A549 (cell line): ENCODE results near the gene SIPA1.

ENCODE experiments used
- CHD4 ChIP-seq: fragments of 200-600 bp; sonication (generic); IDR thresholded peaks from 2 replicates; pipeline ENCODE4 v1.6.1; 2016; ENCODE audit warnings: antibody characterized with exemption, mild to moderate bottlenecking, borderline replicate concordance
- FOSL2 ChIP-seq, 2 experiments: fragments of 450-650 bp in 1 of 2; fragments of >200 bp in 1 of 2; sonication (Bioruptor Twin) in 1 of 2; formaldehyde crosslinking; IDR thresholded peaks; 2 replicates each; pipeline versions ENCODE4 v1.5.0 to v1.6.1; 2016 to 2020; ENCODE audit warnings: mild to moderate bottlenecking in 1 of 2, moderate library complexity in 1 of 2
- POLR2A ChIP-seq: IDR thresholded peaks from 2 replicates; pipeline ENCODE4 v1.6.1; 2012; ENCODE audit warnings: mild to moderate bottlenecking, low read length
- TF ChIP-seq, protein P1 (sequence below): fragments of >200 bp; sonication (Bioruptor Twin); formaldehyde crosslinking; IDR thresholded peaks from 3 replicates; pipeline ENCODE4 v1.5.1; 2016
- TF ChIP-seq, protein P2 (sequence below): fragments of 200-600 bp; sonication (generic); IDR thresholded peaks from 2 replicates; pipeline ENCODE4 v1.6.1; 2016; ENCODE audit warnings: antibody characterized with exemption, mild to moderate bottlenecking, moderate library complexity

DNA sequence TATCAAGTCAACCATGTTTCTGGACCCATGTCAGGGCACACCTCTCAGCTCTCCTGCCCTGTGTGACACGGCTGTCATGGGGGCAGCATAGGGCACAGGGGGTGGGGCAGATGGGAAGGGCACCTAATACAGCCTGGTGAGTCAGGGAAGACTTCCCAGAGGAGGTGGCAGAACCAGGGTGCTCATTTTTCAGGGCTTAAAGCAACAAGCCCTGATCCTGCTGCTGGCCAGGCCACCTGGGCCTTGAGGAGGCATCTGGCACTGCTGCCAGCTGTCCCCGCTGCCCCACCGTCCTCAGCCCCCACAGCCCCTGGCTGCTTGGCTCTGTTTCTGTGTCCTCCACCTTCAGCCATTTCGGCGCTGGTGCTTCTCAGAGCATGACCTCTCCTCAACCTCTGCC is 28.2 kb upstream of the SIPA1 start:
- TF ChIP-seq CHD4 (no peak), FOSL2 (IDR thresholded peaks at IDR 0.05) (no peak), FOSL2 (CRISPR knock-in tag; IDR thresholded peaks at IDR 0.05) (no peak), POLR2A (no peak)
- TF ChIP-seq, protein P1, sequence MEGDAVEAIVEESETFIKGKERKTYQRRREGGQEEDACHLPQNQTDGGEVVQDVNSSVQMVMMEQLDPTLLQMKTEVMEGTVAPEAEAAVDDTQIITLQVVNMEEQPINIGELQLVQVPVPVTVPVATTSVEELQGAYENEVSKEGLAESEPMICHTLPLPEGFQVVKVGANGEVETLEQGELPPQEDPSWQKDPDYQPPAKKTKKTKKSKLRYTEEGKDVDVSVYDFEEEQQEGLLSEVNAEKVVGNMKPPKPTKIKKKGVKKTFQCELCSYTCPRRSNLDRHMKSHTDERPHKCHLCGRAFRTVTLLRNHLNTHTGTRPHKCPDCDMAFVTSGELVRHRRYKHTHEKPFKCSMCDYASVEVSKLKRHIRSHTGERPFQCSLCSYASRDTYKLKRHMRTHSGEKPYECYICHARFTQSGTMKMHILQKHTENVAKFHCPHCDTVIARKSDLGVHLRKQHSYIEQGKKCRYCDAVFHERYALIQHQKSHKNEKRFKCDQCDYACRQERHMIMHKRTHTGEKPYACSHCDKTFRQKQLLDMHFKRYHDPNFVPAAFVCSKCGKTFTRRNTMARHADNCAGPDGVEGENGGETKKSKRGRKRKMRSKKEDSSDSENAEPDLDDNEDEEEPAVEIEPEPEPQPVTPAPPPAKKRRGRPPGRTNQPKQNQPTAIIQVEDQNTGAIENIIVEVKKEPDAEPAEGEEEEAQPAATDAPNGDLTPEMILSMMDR = no peak
- TF ChIP-seq, protein P2, sequence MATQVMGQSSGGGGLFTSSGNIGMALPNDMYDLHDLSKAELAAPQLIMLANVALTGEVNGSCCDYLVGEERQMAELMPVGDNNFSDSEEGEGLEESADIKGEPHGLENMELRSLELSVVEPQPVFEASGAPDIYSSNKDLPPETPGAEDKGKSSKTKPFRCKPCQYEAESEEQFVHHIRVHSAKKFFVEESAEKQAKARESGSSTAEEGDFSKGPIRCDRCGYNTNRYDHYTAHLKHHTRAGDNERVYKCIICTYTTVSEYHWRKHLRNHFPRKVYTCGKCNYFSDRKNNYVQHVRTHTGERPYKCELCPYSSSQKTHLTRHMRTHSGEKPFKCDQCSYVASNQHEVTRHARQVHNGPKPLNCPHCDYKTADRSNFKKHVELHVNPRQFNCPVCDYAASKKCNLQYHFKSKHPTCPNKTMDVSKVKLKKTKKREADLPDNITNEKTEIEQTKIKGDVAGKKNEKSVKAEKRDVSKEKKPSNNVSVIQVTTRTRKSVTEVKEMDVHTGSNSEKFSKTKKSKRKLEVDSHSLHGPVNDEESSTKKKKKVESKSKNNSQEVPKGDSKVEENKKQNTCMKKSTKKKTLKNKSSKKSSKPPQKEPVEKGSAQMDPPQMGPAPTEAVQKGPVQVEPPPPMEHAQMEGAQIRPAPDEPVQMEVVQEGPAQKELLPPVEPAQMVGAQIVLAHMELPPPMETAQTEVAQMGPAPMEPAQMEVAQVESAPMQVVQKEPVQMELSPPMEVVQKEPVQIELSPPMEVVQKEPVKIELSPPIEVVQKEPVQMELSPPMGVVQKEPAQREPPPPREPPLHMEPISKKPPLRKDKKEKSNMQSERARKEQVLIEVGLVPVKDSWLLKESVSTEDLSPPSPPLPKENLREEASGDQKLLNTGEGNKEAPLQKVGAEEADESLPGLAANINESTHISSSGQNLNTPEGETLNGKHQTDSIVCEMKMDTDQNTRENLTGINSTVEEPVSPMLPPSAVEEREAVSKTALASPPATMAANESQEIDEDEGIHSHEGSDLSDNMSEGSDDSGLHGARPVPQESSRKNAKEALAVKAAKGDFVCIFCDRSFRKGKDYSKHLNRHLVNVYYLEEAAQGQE = no peak
